ENCODE results near the gene EMP1.

GRCh38 chr12:13156277-13156676 lies 40.2 kb upstream of the EMP1 start:
- TF ChIP-seq CTCF (IDR thresholded peaks at IDR 0.05) = no peak
- TF ChIP-seq POLR2A (IDR thresholded peaks at IDR 0.05) = no peak

All from lower leg skin (tissue), 3 donors.